Thoracic aorta (tissue), 2 donors: ENCODE results near the gene TPBG. TPM values are rescaled to one million over a fixed set of nuclear protein-coding genes. Genes with fewer than 3 reads are reported as not detected.
A peak's percentile ranks its signal among the peaks of the same experiment; 100 is the strongest.

Source experiments
- ATAC-seq: fragments of 150-250 bp; one replicate; pipeline ENCODE4 v1.8.0; 2017; ENCODE audit warnings: low read depth; ENCODE audit not compliant: insufficient number of reproducible peaks, low FRiP score
- DNase-seq: peaks from one replicate; pipeline ENCODE4 v3.0.0-alpha.2; 2020; ENCODE audit warnings: low spot score
- H3K27ac ChIP-seq, 2 donors: fragments of 200-600 bp; sonication (generic); 1 replicate in 1 of 2; 2 replicates in 1 of 2; pipeline ENCODE4 v1.5.1; 2016; ENCODE audit warnings: mild to moderate bottlenecking in 2 of 2, moderate library complexity in 2 of 2
- H3K27me3 ChIP-seq: fragments of 200-600 bp; sonication (generic); replicated peaks from 2 replicates; pipeline ENCODE4 v1.6.0; 2016; ENCODE audit warnings: mild to moderate bottlenecking; ENCODE audit not compliant: insufficient read depth
- H3K36me3 ChIP-seq: fragments of 200-600 bp; sonication (generic); one replicate; pipeline ENCODE4 v1.5.1; 2016
- H3K4me1 ChIP-seq, 2 donors: fragments of 200-600 bp; sonication (generic); 1 replicate in 1 of 2; 2 replicates in 1 of 2; pipeline versions ENCODE4 v1.5.1 to v1.6.0; 2016; ENCODE audit warnings: low read depth in 2 of 2, mild to moderate bottlenecking in 1 of 2; ENCODE audit not compliant: control insufficient read depth in 1 of 2
- H3K4me3 ChIP-seq: fragments of 200-600 bp; sonication (generic); 2 replicates; pipeline ENCODE4 v1.5.1; 2016; ENCODE audit warnings: mild to moderate bottlenecking
- H3K9me3 ChIP-seq: fragments of 200-600 bp; sonication (generic); 2 replicates; pipeline ENCODE4 v1.5.1; 2016
- CTCF ChIP-seq: fragments of 200-600 bp; sonication (generic); IDR thresholded peaks from one replicate; pipeline ENCODE4 v1.5.1; 2019; ENCODE audit warnings: antibody characterized with exemption
- total RNA-seq, 2 donors: library from RNA; depleted of rRNA; stranded (reverse); fragments of >200 nt; gene quantifications; one replicate each; pipeline versions ENCODE4 v1.1.0 to v1.2.3, GENCODE V29; 2016

TPBG gene
- total RNA-seq, 2 donors from 2014 or later = 38.7 to 53.8 TPM

- H3K9me3 ChIP-seq = no peaks in the 10 kb centered on the region
- no peak for TF ChIP-seq CTCF
- no peak overlapping the region for H3K27ac ChIP-seq
- H3K36me3 ChIP-seq = no peaks in the 10 kb centered on the region
- no peak for DNase-seq
- no peak for ATAC-seq
- no peak overlapping the region for H3K4me3 ChIP-seq
- peaks cover 5 to 14% of the 10 kb centered on the region in 2 donors for H3K4me1 ChIP-seq
- no peaks in the 10 kb centered on the region for H3K27me3 ChIP-seq
These were observed 2.0 kb upstream of the TPBG start for GRCh38 chr6:82361631-82362030.

DNA sequence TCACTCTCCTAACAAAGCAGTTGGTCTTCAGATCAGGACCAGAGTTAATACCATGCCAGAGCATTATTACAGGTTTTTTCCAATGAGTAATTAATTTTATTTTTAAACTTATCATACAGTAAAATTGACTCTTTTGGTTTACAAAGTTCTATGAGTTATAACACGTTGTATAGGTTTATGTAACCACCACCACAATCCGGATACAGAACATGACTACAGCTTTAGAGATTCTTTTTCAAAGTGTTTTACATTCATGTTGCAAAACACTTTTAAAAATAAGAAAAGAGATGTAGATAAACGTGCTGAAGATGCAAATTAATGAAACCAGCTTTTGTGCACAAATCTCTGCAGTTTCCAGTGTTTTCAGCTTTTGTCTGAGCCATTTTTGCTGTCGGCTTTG is 1.5 kb upstream of the TPBG start:
- DNase-seq = no peak
- H3K36me3 ChIP-seq = no peaks in the 10 kb centered on the region
- H3K9me3 ChIP-seq = no peaks in the 10 kb centered on the region
- ATAC-seq = no peak
- H3K4me3 ChIP-seq = no peak overlapping the region
- peaks cover 5 to 14% of the 10 kb centered on the region in 2 donors for H3K4me1 ChIP-seq
- no peak overlapping the region for H3K27ac ChIP-seq
- H3K27me3 ChIP-seq = no peaks in the 10 kb centered on the region
- TF ChIP-seq CTCF = no peak

DNA sequence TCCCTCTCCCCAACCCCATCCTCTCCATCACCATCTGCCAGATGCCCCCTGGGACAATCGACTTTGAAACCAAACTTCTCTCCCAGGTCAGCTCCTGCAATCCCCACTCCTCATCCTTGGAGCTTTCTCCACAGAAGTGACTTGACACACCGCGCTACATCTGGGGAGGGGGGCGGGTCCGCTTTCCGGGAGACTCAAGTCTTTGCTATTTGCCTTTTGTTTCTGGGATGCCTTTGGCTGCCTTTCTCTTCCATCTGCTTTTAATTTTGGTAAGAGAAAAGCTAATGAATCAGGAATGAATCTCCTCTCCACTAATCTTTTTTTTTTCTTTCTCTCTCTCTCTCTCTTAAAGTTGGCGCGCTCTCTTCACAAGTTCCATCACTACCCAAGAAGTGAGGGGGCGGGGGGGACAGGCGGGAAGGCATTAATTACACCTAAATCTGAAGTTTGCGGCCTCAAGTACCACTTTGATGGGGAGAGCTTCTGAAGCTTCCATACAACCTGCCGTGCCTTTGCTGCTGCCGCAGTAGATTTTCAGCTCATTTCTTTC is 664 bp upstream of the TPBG start:
- Histone ChIP-seq H3K9me3 (no peaks in the 10 kb centered on the region), H3K27ac (peak overlapping the region in 1 of 2 donors; percentile 76), H3K4me1 (peaks cover 5 to 14% of the 10 kb centered on the region in 2 donors), H3K27me3 (no peaks in the 10 kb centered on the region), H3K4me3 (peak overlapping the region; percentile 77), H3K36me3 (no peaks in the 10 kb centered on the region)
- DNase-seq (no peak), ATAC-seq (no peak)
- no peak for TF ChIP-seq CTCF

- Histone ChIP-seq H3K4me1 (peaks cover 5 to 14% of the 10 kb centered on the region in 2 donors), H3K9me3 (no peaks in the 10 kb centered on the region), H3K27ac (peak overlapping the region; percentile 76 to 78), H3K36me3 (no peaks in the 10 kb centered on the region), H3K27me3 (no peaks in the 10 kb centered on the region), H3K4me3 (peak overlapping the region; percentile 77)
- DNase-seq (peak; percentile 3), ATAC-seq (peak; percentile 50)
- TF ChIP-seq CTCF = no peak
These were observed 734 bp downstream of the TPBG start for GRCh38 chr6:82364087-82365015.

DNA sequence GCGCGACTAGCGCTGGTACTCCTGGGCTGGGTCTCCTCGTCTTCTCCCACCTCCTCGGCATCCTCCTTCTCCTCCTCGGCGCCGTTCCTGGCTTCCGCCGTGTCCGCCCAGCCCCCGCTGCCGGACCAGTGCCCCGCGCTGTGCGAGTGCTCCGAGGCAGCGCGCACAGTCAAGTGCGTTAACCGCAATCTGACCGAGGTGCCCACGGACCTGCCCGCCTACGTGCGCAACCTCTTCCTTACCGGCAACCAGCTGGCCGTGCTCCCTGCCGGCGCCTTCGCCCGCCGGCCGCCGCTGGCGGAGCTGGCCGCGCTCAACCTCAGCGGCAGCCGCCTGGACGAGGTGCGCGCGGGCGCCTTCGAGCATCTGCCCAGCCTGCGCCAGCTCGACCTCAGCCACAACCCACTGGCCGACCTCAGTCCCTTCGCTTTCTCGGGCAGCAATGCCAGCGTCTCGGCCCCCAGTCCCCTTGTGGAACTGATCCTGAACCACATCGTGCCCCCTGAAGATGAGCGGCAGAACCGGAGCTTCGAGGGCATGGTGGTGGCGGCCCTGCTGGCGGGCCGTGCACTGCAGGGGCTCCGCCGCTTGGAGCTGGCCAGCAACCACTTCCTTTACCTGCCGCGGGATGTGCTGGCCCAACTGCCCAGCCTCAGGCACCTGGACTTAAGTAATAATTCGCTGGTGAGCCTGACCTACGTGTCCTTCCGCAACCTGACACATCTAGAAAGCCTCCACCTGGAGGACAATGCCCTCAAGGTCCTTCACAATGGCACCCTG is 1.6 kb downstream of the TPBG start:
- no peaks in the 10 kb centered on the region for H3K27me3 ChIP-seq
- no peaks in the 10 kb centered on the region for H3K9me3 ChIP-seq
- peak overlapping the region; percentile 77 for H3K4me3 ChIP-seq
- no peak for DNase-seq
- peak; percentile 39 for ATAC-seq
- TF ChIP-seq CTCF = no peak
- H3K27ac ChIP-seq = peak overlapping the region; percentile 76 to 78
- peaks cover 5 to 14% of the 10 kb centered on the region in 2 donors for H3K4me1 ChIP-seq
- no peaks in the 10 kb centered on the region for H3K36me3 ChIP-seq
